Smooth muscle cell (in vitro differentiated cells): Measurements from ENCODE around the gene FGGY. TPM values are rescaled to one million over a fixed set of nuclear protein-coding genes. Genes with fewer than 3 reads are reported as not detected.
"Not testable (repeated sequence)": the region's sequence is repeated elsewhere in the genome, so short reads cannot be mapped to it uniquely, and the experiment has no call there.

Experiments
- DNase-seq: peaks from one replicate; lab custom pipeline; 2025; ENCODE audit not compliant: unreplicated experiment; lab: John Stamatoyannopoulos, UW
- H2AFZ ChIP-seq: fragments of 200-600 bp; sonication (generic); 2 replicates; pipeline ENCODE4 v1.6.0; 2016; ENCODE audit warnings: antibody characterized with exemption, low read depth, mild to moderate bottlenecking
- H3F3A ChIP-seq: fragments of 200-600 bp; sonication (generic); 2 replicates; pipeline ENCODE4 v1.6.0; 2017; ENCODE audit warnings: antibody characterized with exemption, low read depth
- H3K27ac ChIP-seq: fragments of 200-600 bp; sonication (generic); 2 replicates; pipeline ENCODE4 v1.5.1; 2016; ENCODE audit warnings: low read depth, mild to moderate bottlenecking
- H3K27me3 ChIP-seq: fragments of 200-600 bp; sonication (generic); 2 replicates; pipeline ENCODE4 v1.6.1; 2016; ENCODE audit warnings: low read depth, mild to moderate bottlenecking
- H3K36me3 ChIP-seq: fragments of 200-600 bp; sonication (generic); 2 replicates; pipeline ENCODE4 v1.5.1; 2016; ENCODE audit warnings: low read depth
- H3K4me1 ChIP-seq: fragments of 200-600 bp; sonication (generic); 2 replicates; pipeline ENCODE4 v1.5.1; 2016; ENCODE audit warnings: low read depth
- H3K4me2 ChIP-seq: fragments of 200-600 bp; sonication (generic); 2 replicates; pipeline ENCODE4 v1.6.0; 2016; ENCODE audit warnings: mild to moderate bottlenecking
- H3K4me3 ChIP-seq: fragments of 200-600 bp; sonication (generic); 2 replicates; pipeline ENCODE4 v1.5.1; 2016; ENCODE audit warnings: mild to moderate bottlenecking
- H3K79me2 ChIP-seq: fragments of 200-600 bp; sonication (generic); 2 replicates; pipeline ENCODE4 v1.6.0; 2016; ENCODE audit warnings: low read depth, mild to moderate bottlenecking
- H3K9ac ChIP-seq: fragments of 200-600 bp; sonication (generic); 2 replicates; pipeline ENCODE4 v1.6.0; 2016; ENCODE audit warnings: low read depth
- H3K9me3 ChIP-seq: fragments of 200-600 bp; sonication (generic); replicated peaks from 2 replicates; pipeline ENCODE4 v1.5.1; 2016; ENCODE audit warnings: low read depth
- H4K20me1 ChIP-seq: fragments of 200-600 bp; sonication (generic); 2 replicates; pipeline ENCODE4 v1.6.0; 2016; ENCODE audit warnings: low read depth
- CTCF ChIP-seq: fragments of 200-600 bp; sonication (generic); IDR thresholded peaks from 2 replicates; pipeline ENCODE4 v1.5.1; 2017; ENCODE audit warnings: borderline replicate concordance, mild to moderate bottlenecking, antibody characterized with exemption; ENCODE audit not compliant: insufficient read depth, poor library complexity, severe bottlenecking
- WGBS: methylation state at CpG from one replicate; pipeline ENCODE4 v1.1.7; 2016; ENCODE audit warnings: low lambda C conversion rate; 5-methylcytosine and 5-hydroxymethylcytosine counted together
- polyA plus RNA-seq: library from polyadenylated mRNA; unstranded; fragments of >200 nt; fragmentation: Nextera tagmentation; extraction: Ambion mirVana; gene quantifications from 2 replicates; pipeline ENCODE4 v1.2.1, GENCODE V29; 2016
- total RNA-seq: library from RNA; depleted of rRNA; stranded (reverse); fragments of >200 nt; gene quantifications from 2 replicates; pipeline ENCODE4 v1.2.3, GENCODE V29; 2014

Gene FGGY
- total and polyA plus RNA-seq, 2 experiments from 2014 or later = 5.1 to 9.2 TPM

- no peak for TF ChIP-seq CTCF
- no peak overlapping the region for H2AFZ ChIP-seq
- H3K4me2 ChIP-seq = peak overlapping the region; percentile 54
- H3K4me1 ChIP-seq = peaks cover 24% of the 10 kb centered on the region
- DNase-seq = no peak
- H3K9me3 ChIP-seq = no peaks in the 10 kb centered on the region
- peak overlapping the region; percentile 71 for H3K9ac ChIP-seq
- H3F3A ChIP-seq = peaks cover 35% of the 10 kb centered on the region
- no peaks in the 10 kb centered on the region for H3K79me2 ChIP-seq
- no peaks in the 10 kb centered on the region for H4K20me1 ChIP-seq
- no peaks in the 10 kb centered on the region for H3K27me3 ChIP-seq
- H3K36me3 ChIP-seq = no peaks in the 10 kb centered on the region
- WGBS = 28% methylated on average over 1 of the region's 1 CpG
- no peak overlapping the region for H3K4me3 ChIP-seq
- H3K27ac ChIP-seq = peak overlapping the region; percentile 96
These were observed 434.7 kb downstream of the FGGY start for GRCh38 chr1:59731591-59731990.

- H3K4me1 ChIP-seq = peaks cover 24% of the 10 kb centered on the region
- H3K9me3 ChIP-seq = no peaks in the 10 kb centered on the region
- peak overlapping the region; percentile 54 for H3K4me2 ChIP-seq
- no peak overlapping the region for H2AFZ ChIP-seq
- H3K4me3 ChIP-seq = no peak overlapping the region
- H3F3A ChIP-seq = peaks cover 35% of the 10 kb centered on the region
- H3K27ac ChIP-seq = peak overlapping the region; percentile 96
- H3K79me2 ChIP-seq = no peaks in the 10 kb centered on the region
- no peak for DNase-seq
- no peak overlapping the region for H3K9ac ChIP-seq
- H3K27me3 ChIP-seq = no peaks in the 10 kb centered on the region
- no peak for TF ChIP-seq CTCF
- no peaks in the 10 kb centered on the region for H4K20me1 ChIP-seq
- WGBS = 75% methylated on average over 10 of the region's 10 CpGs
- no peaks in the 10 kb centered on the region for H3K36me3 ChIP-seq
These were observed 435.5 kb downstream of the FGGY start for GRCh38 chr1:59732214-59732955.

- no peaks in the 10 kb centered on the region for H3K36me3 ChIP-seq
- no peaks in the 10 kb centered on the region for H3K27me3 ChIP-seq
- no peaks in the 10 kb centered on the region for H3K79me2 ChIP-seq
- peak overlapping the region; percentile 72 for H2AFZ ChIP-seq
- H4K20me1 ChIP-seq = no peaks in the 10 kb centered on the region
- no peak for TF ChIP-seq CTCF
- peaks cover 35% of the 10 kb centered on the region for H3F3A ChIP-seq
- H3K9ac ChIP-seq = no peak overlapping the region
- peak overlapping the region; percentile 96 for H3K27ac ChIP-seq
- H3K4me3 ChIP-seq = no peak overlapping the region
- H3K9me3 ChIP-seq = no peaks in the 10 kb centered on the region
- peak overlapping the region; percentile 35 for H3K4me2 ChIP-seq
- 83% methylated on average over 3 of the region's 3 CpGs for WGBS
- H3K4me1 ChIP-seq = peaks cover 24% of the 10 kb centered on the region
- DNase-seq = no peak
These were observed 436.7 kb downstream of the FGGY start for GRCh38 chr1:59733443-59734141.

- H3K4me2 ChIP-seq, H3K9ac ChIP-seq, H4K20me1 ChIP-seq, H3K4me3 ChIP-seq, H2AFZ ChIP-seq, H3K27ac ChIP-seq, H3K27me3 ChIP-seq, H3K36me3 ChIP-seq, H3K79me2 ChIP-seq, H3K9me3 ChIP-seq, DNase-seq: not testable (repeated sequence)
- Histone ChIP-seq H3K4me1 (peaks cover 13% of the 10 kb centered on the region), H3F3A (peaks cover 16% of the 10 kb centered on the region)
- 61% methylated on average over 3 of the region's 3 CpGs for WGBS
These were observed 439.0 kb downstream of the FGGY start for GRCh38 chr1:59735927-59736326.
